CD1c-positive myeloid dendritic cell (primary cell): ENCODE measurements around the gene MMD2.

Experiments used
- DNase-seq: peaks from one replicate; pipeline ENCODE4 v3.0.0-alpha.2; 2016; ENCODE audit errors: extremely low spot score

The MMD2 gene

DNA sequence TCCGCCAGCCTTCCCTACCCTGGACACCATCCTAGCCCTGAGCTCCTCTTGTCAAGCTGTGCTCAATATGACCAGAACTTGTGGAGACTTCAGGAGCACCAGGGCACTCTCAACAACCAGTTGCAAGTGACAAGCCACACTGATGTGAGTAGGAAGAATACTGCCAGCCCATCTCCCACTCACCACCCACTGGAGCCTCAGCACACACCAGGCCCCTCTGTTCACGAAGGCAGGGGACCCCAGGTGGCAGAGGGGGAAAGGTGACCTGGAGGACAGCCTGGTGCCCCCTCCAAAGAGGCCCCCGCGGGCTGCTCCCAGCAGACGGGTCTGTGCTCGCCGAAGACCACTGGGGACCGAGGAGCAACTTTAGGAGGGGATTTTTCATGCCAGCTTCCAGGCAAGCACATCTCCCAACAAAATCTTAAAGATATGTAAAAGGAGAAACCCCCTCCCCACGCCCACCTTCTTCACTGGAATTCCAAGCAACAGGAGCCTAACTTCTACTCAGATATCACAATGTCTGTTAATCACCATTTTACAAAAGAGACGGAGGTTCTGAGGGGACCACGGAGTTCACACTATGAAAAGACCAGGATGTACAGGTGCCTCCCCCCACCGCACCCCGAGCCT, 1.0 kb downstream of the MMD2 start:
- no peak for DNase-seq

- no peak for DNase-seq
Observed at GRCh38 chr7:4951903-4952636, 6.9 kb downstream of the MMD2 start.

- DNase-seq, result no peak
Observed at GRCh38 chr7:4951304-4951703, 7.7 kb downstream of the MMD2 start.

GRCh38 chr7:4948402-4948801, 10.6 kb downstream of the MMD2 start:
- no peak for DNase-seq

DNA sequence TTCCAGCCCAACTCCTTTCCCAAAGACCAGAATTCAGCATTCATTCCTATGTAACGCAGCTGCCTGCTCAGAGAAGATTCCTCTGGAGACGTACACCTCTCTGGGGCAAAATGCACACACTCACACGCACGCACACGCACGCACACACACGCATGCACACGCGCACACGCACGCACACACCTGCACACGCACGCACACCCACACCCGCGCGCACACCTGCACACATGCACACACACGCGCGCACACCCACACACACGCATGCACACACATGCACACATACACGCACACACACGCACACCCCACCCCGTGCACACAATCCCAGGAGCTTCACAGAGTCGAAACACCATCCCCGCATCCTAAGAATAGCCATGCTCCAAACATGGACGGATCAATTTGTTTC, 13.0 kb downstream of the MMD2 start:
- no peak for DNase-seq

GRCh38 chr7:4944939-4945338, 14.0 kb downstream of the MMD2 start:
- no peak for DNase-seq

- no peak for DNase-seq
Observed at GRCh38 chr7:4943297-4943696, 15.7 kb downstream of the MMD2 start.

- DNase-seq, result no peak
Observed at GRCh38 chr7:4939971-4940728, 18.8 kb downstream of the MMD2 start.

- no peak for DNase-seq
Observed at GRCh38 chr7:4937411-4937810, 21.6 kb downstream of the MMD2 start.

DNA sequence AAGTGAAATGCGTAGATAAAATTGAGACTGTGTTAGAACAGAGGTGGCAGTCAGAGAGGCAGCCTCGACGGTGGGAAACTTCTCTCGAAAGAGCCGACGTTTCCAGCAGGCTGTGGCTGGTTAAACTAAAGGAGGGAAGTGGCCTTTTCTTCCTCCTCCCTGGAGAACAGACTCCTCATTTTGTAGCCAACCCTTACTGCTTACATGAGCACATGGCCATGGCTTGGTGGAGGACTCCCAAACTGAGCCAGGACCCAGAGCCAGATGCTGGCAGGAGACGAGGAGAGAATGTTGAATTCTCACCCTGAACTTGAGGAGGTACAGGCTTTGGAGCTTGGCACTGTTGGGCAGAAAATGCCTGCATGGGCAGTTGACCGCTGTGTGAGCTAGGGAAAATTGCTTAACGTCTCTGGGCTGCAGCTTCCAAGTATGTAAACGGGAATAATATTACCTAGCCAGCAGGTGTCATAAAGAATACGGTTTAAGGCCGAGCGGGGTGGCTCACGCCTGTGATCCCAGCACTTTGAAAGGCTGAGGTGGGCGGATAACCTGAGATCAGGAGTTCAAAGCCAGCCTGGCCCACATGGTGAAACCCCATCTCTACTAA, 24.5 kb downstream of the MMD2 start:
- no peak for DNase-seq

GRCh38 chr7:4931943-4932342, 27.0 kb downstream of the MMD2 start:
- DNase-seq, result peak; percentile 1

GRCh38 chr7:4929005-4929404, 30.0 kb downstream of the MMD2 start:
- DNase-seq, result no peak

DNA sequence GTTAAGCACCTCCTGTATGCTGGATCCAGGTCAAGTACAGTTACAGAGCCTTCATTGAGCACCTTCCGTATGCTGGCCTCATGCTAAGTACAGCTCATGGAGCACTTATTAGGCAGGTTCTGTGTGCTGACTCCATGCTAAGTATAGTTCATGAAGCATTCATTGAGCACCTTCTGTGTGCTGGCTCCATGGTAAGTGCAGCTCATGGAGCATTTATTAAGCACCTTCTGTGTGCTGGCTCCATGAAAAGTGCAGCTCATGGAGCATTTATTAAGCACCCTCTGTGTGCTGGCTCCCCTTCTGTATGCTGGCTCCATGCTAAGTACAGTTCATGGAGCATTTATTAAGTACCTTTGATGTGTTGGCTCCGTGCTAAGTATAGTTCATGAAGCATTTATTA, 30.5 kb downstream of the MMD2 start:
- DNase-seq, result no peak

GRCh38 chr7:4919969-4920766, 38.8 kb downstream of the MMD2 start:
- no peak for DNase-seq

DNA sequence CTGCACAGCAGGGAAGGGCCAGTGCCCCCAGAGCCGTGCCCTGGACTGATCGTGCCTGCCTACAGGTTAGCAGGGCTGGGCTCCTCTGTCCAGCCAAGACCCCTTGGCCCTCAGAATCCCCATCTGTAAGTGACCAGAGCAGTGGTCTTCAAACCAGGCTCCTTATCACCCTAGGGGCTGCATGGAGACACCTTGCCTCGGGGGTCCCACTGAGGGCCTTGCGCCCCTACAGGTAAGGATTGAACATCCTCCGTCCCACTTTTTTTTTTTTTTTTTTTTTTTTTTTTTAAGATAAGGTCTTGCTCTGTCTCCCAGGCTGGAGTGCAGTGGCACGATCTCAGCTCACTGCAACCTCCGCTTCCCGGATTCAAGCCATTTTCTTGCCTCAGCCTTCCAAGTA, 42.9 kb downstream of the MMD2 start:
- no peak for DNase-seq

GRCh38 chr7:4911111-4911828, 47.7 kb downstream of the MMD2 start:
- DNase-seq, result no peak

DNA sequence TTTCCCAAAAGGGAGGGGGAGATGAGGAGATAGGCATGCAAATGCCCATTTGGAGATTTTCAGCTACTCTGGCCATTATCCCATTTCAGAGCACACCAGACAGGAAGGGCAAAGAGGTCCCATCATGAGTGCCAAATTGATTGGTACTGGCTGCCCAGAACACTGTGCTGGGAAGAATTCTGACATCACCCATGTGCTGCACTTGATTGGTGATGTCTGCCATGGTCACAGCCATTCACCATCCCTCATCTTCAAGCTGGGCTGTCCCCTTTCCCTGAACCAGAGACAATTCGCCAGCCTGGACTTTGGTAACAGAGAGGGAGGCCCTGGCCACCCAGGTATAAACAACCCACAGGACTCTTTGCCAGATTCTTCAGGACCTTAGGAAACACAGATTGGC, 52.3 kb downstream of the MMD2 start:
- no peak for DNase-seq

DNA sequence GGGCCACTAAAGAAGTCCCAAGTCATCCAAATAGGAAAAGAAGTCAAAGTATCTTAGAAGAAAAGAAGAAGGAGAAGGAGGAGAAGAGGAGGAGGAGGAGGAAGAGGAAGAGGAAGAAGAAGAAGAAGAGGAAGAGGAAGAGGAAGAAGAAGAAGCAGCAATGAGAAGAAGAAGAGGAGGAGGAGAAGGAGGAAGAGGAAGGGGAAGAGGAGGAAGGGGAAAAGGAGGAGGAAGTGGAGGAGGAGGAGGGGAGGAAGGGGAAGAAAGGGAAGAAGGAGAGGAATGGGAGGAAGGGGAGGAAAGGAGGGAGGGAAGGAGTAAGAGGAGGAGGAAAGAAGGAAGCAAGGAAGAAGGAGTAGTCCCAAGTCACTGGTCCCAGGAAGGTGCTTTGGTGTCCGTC, 53.8 kb downstream of the MMD2 start:
- no peak for DNase-seq

GRCh38 chr7:4904346-4904745, 54.6 kb downstream of the MMD2 start:
- DNase-seq, result no peak

DNA sequence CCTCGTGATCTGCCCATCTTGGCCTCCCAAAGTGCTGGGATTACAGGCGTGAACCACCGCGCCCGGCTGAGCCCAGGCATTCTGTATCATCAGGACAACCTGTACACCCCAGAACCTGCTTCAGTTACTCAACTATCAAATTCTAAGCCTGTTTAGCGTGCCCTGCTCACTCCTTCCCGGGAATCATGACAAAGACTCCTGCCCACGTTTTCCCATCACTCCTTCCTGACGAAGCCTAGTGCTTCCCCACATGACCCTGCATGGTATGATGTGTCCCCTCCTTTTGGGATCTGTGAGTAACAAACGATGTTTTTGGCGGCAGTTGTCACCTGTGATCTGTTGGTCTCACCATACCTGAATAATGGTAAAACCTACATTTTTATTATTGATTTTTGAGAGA, 63.2 kb downstream of the MMD2 start:
- DNase-seq, result no peak

DNA sequence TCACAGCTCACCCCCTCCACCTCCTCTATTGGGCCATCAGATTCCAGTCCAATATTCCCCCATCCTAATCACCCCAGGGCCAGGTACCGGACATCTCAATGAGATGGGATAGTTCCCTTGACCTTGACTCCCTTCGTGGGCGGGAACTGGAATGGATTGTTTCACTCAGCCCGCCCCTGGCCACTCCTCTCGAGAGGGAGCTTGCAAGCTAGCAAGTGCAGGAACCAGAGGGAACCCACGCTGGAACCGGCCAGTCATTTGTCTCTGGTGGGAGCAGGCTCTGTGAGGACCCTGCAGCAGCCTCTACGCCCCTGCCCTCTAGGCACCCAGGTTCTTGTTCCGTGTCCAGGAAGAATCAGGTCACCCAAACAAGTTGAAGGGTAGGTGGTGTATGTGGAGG, 64.5 kb downstream of the MMD2 start:
- DNase-seq, result no peak
